HG03025 (cell line): ENCODE data around the gene EPGN.

Experiments
- ATAC-seq: cut with Tn5 transposase; IDR thresholded peaks from one replicate; pipeline ENCODE4 v1.9.1; 2021; ENCODE audit warnings: mild to moderate bottlenecking, moderate library complexity; ENCODE audit not compliant: unreplicated experiment, low FRiP score

The EPGN gene

GRCh38 chr4:74307170-74307569 lies 1.1 kb upstream of the EPGN start:
- no peak for ATAC-seq

- ATAC-seq, result no peak
Measured at GRCh38 chr4:74309223-74309622, 953 bp downstream of the EPGN start.

GRCh38 chr4:74311696-74312313 lies 3.5 kb downstream of the EPGN start:
- peak; percentile 72 for ATAC-seq

- ATAC-seq, result no peak
Measured at GRCh38 chr4:74314329-74314728, 6.1 kb downstream of the EPGN start.

- no peak for ATAC-seq
Measured at GRCh38 chr4:74314944-74315343, 6.7 kb downstream of the EPGN start.

- no peak for ATAC-seq
Measured at GRCh38 chr4:74315376-74315775, 7.1 kb downstream of the EPGN start.

- no peak for ATAC-seq
Measured at GRCh38 chr4:74316397-74316796, 8.1 kb downstream of the EPGN start.

GRCh38 chr4:74317616-74318246 lies 9.5 kb downstream of the EPGN start:
- no peak for ATAC-seq

- ATAC-seq, result no peak
Measured at GRCh38 chr4:74318276-74318675, 10.0 kb downstream of the EPGN start.

- no peak for ATAC-seq
Measured at GRCh38 chr4:74319470-74319869, 11.2 kb downstream of the EPGN start.

- peak; percentile 70 for ATAC-seq
Measured at GRCh38 chr4:74320559-74321118, 12.4 kb downstream of the EPGN start.

- ATAC-seq, result no peak
Measured at GRCh38 chr4:74322301-74322700, 14.0 kb downstream of the EPGN start.

- no peak for ATAC-seq
Measured at GRCh38 chr4:74323663-74324062, 15.4 kb downstream of the EPGN start.

GRCh38 chr4:74324262-74324661 lies 16.0 kb downstream of the EPGN start:
- ATAC-seq, result no peak

GRCh38 chr4:74325886-74326285 lies 17.6 kb downstream of the EPGN start:
- ATAC-seq, result no peak

GRCh38 chr4:74327762-74328161 lies 19.5 kb downstream of the EPGN start:
- no peak for ATAC-seq

GRCh38 chr4:74328501-74328900 lies 20.2 kb downstream of the EPGN start:
- ATAC-seq, result no peak

GRCh38 chr4:74329307-74329706 lies 21.0 kb downstream of the EPGN start:
- ATAC-seq, result no peak

- ATAC-seq, result no peak
Measured at GRCh38 chr4:74330295-74330750, 22.1 kb downstream of the EPGN start.

GRCh38 chr4:74331252-74331651 lies 23.0 kb downstream of the EPGN start:
- ATAC-seq, result no peak

- ATAC-seq, result no peak
Measured at GRCh38 chr4:74331944-74332343, 23.7 kb downstream of the EPGN start.

- ATAC-seq, result no peak
Measured at GRCh38 chr4:74334636-74335035, 26.4 kb downstream of the EPGN start.
